HCT116 (cell line): ENCODE results near the gene INTS4. TPM values are rescaled to one million over a fixed set of nuclear protein-coding genes. Genes with fewer than 3 reads are reported as not detected.

Experiments used
- ATAC-seq: fragments of 200-7000 bp; cut with Tn5 transposase; 2 replicates; pipeline ENCODE4 v1.9.1; 2020; ENCODE audit warnings: mild to moderate bottlenecking, moderate library complexity
- BruUV-seq: library from RNA; stranded (reverse); fragments of 400-500 nt; replicated peaks from 2 replicates; lab custom pipeline; 2021; lab: Mats Ljungman, UMichigan
- CTCF ChIA-PET: fragments of 300-600 bp; sonication (Branson Sonifier 250); formaldehyde crosslinking; loops from one replicate; lab custom pipeline; 2021; ENCODE audit warnings: antibody characterized with exemption; lab: Charles Lee
- POLR2A ChIA-PET: fragments of 300-600, 350-600 bp; sonication (Branson Sonifier 250); formaldehyde crosslinking; loops from one replicate; lab custom pipeline; 2021; ENCODE audit warnings: antibody characterized with exemption; lab: Charles Lee
- RAD21 ChIA-PET, 2 experiments: fragments of 300-600 bp; sonication (Branson Sonifier 250); formaldehyde crosslinking; loops; one replicate each; lab custom pipeline; 2023; ENCODE audit warnings: low total read pairs in 2 of 2; ENCODE audit not compliant: uncharacterized antibody in 2 of 2, unreplicated experiment in 2 of 2, low non-redundant PET in 1 of 2; lab: Charles Lee
- DNase-seq: peaks from one replicate; pipeline ENCODE4 v3.0.0-alpha.2; 2010; ENCODE audit warnings: low read depth, low spot score
- H2AFZ ChIP-seq: fragments of 200-600 bp; shearing (Covaris generic), sonication (generic); 2 replicates; pipeline ENCODE4 v1.6.1; 2017; ENCODE audit warnings: low read depth, mixed run types, mixed read lengths, antibody characterized with exemption, low read length; ENCODE audit not compliant: poor library complexity, severe bottlenecking
- H3K27ac ChIP-seq: 2 replicates; pipeline ENCODE4 v1.5.1; 2012; ENCODE audit warnings: low read depth, low read length
- H3K27me3 ChIP-seq: fragments of 200-600 bp; sonication (generic); 2 replicates; pipeline ENCODE4 v1.6.1; 2016; ENCODE audit warnings: mixed run types, low read length, mixed read lengths; ENCODE audit not compliant: insufficient read depth
- H3K36me3 ChIP-seq, 2 experiments: fragments of 200-500 bp in 1 of 2; fragments of 200-600 bp in 1 of 2; sonication (Bioruptor generic) in 1 of 2; sonication (generic) in 1 of 2; 2 replicates each; pipeline versions ENCODE4 v1.5.1 to v1.6.1; 2014 to 2016; ENCODE audit warnings: low read length in 2 of 2, inconsistent platforms in 1 of 2, mixed read lengths in 1 of 2, mixed run types in 1 of 2; ENCODE audit not compliant: insufficient read depth in 2 of 2, control insufficient read depth in 1 of 2
- H3K4me1 ChIP-seq, 2 experiments: fragments of 200-600 bp in 1 of 2; sonication (generic) in 1 of 2; 2 replicates each; pipeline versions ENCODE4 v1.5.1 to v1.6.1; 2012 to 2017; ENCODE audit warnings: low read length in 2 of 2, inconsistent platforms in 1 of 2, mild to moderate bottlenecking in 1 of 2, mixed read lengths in 1 of 2, mixed run types in 1 of 2, moderate library complexity in 1 of 2; ENCODE audit not compliant: insufficient read depth in 2 of 2, control insufficient read depth in 1 of 2
- H3K4me2 ChIP-seq: fragments of 200-600 bp; sonication (generic); 2 replicates; pipeline ENCODE4 v1.6.1; 2017; ENCODE audit warnings: mixed run types, low read length, mixed read lengths
- H3K4me3 ChIP-seq, 2 experiments: fragments of 200-600 bp in 1 of 2; sonication (generic) in 1 of 2; replicated peaks in 1 of 2; 2 replicates each; pipeline ENCODE4 v1.5.1; 2011 to 2016; ENCODE audit warnings: low read length in 2 of 2, control low read depth in 1 of 2, low read depth in 1 of 2, mild to moderate bottlenecking in 1 of 2, mixed read lengths in 1 of 2, mixed run types in 1 of 2
- H3K79me2 ChIP-seq: fragments of 200-600 bp; sonication (generic); 2 replicates; pipeline ENCODE4 v1.6.1; 2017; ENCODE audit warnings: mild to moderate bottlenecking, mixed run types, low read length, moderate library complexity, mixed read lengths; ENCODE audit not compliant: insufficient read depth
- H3K9ac ChIP-seq: fragments of 200-600 bp; sonication (generic); 2 replicates; pipeline ENCODE4 v1.6.1; 2016; ENCODE audit warnings: low read length, mixed read lengths
- H3K9me2 ChIP-seq: fragments of 200-600 bp; sonication (generic), shearing (Covaris generic); 2 replicates; pipeline ENCODE4 v1.6.1; 2017; ENCODE audit warnings: mixed run types, mild to moderate bottlenecking, moderate library complexity; ENCODE audit not compliant: insufficient read depth
- H3K9me3 ChIP-seq, 2 experiments: fragments of 200-500 bp in 1 of 2; fragments of 200-600 bp in 1 of 2; sonication (Bioruptor generic) in 1 of 2; sonication (generic) in 1 of 2; 2 replicates each; pipeline ENCODE4 v1.6.1; 2014 to 2017; ENCODE audit warnings: low read length in 2 of 2, mixed read lengths in 2 of 2, inconsistent platforms in 1 of 2, low read depth in 1 of 2, mild to moderate bottlenecking in 1 of 2, mixed run types in 1 of 2, moderate library complexity in 1 of 2; ENCODE audit not compliant: control insufficient read depth in 1 of 2, insufficient read depth in 1 of 2
- H4K20me1 ChIP-seq: fragments of 200-600 bp; sonication (generic), shearing (Covaris generic); 2 replicates; pipeline ENCODE4 v1.6.1; 2017; ENCODE audit warnings: mixed run types, mild to moderate bottlenecking, moderate library complexity; ENCODE audit not compliant: insufficient read depth
- CBX3 ChIP-seq: IDR thresholded peaks from 2 replicates; pipeline ENCODE4 v1.6.1; 2012; ENCODE audit warnings: low read depth
- CEBPB ChIP-seq: IDR thresholded peaks from 2 replicates; pipeline ENCODE4 v1.6.1; 2012; ENCODE audit warnings: low read depth
- EGR1 ChIP-seq: IDR thresholded peaks from 2 replicates; pipeline ENCODE4 v1.6.1; 2012; ENCODE audit warnings: low read depth
- EZH2phosphoT487 ChIP-seq: fragments of 200-600 bp; IDR thresholded peaks from 2 replicates; pipeline ENCODE4 v1.6.1; 2018; ENCODE audit warnings: antibody characterized with exemption, borderline replicate concordance
- FOSL1 ChIP-seq: IDR thresholded peaks from 2 replicates; pipeline ENCODE4 v1.6.1; 2012; ENCODE audit warnings: low read depth
- JUND ChIP-seq: IDR thresholded peaks from 2 replicates; pipeline ENCODE4 v1.6.1; 2012
- POLR2A ChIP-seq: IDR thresholded peaks from 2 replicates; pipeline ENCODE4 v1.7.0; 2011; ENCODE audit warnings: borderline replicate concordance; ENCODE audit not compliant: insufficient read depth, insufficient read length; ENCODE audit errors: extremely low read depth
- POLR2AphosphoS5 ChIP-seq: IDR thresholded peaks from 2 replicates; pipeline ENCODE4 v1.6.1; 2011; ENCODE audit warnings: mild to moderate bottlenecking, low read depth, low read length, moderate library complexity
- SIN3A ChIP-seq: IDR thresholded peaks from 2 replicates; pipeline ENCODE4 v1.6.1; 2012; ENCODE audit warnings: low read depth
- SP1 ChIP-seq: IDR thresholded peaks from 2 replicates; pipeline ENCODE4 v1.6.1; 2012; ENCODE audit warnings: low read depth
- SRF ChIP-seq: IDR thresholded peaks from 2 replicates; pipeline ENCODE4 v1.6.1; 2012; ENCODE audit warnings: low read depth
- TCF7L2 ChIP-seq: IDR thresholded peaks from 2 replicates; pipeline ENCODE4 v1.7.0; 2011; ENCODE audit warnings: borderline replicate concordance, inconsistent platforms; ENCODE audit not compliant: insufficient read depth, insufficient read length; ENCODE audit errors: extremely low read depth
- YY1 ChIP-seq: IDR thresholded peaks from 2 replicates; pipeline ENCODE4 v1.6.1; 2011; ENCODE audit warnings: low read length, low read depth, moderate library complexity, mild to moderate bottlenecking; ENCODE audit not compliant: insufficient replicate concordance; ENCODE audit errors: extremely low read depth
- ZFX ChIP-seq: fragments of 450-650 bp; IDR thresholded peaks from 2 replicates; pipeline ENCODE4 v1.6.1; 2017
- ZNF274 ChIP-seq: fragments of 200-500 bp; sonication (Bioruptor generic); IDR thresholded peaks from 2 replicates; pipeline ENCODE4 v1.6.1; 2014; ENCODE audit warnings: mild to moderate bottlenecking, low read depth, low read length, inconsistent platforms
- intact Hi-C: fragments of 100-400 bp; cut with micrococcal nuclease; formaldehyde crosslinking; loops from 2 replicates; pipeline ENCODE4 v1.10.0; 2022
- total RNA-seq: library from RNA; stranded (reverse); gene quantifications from one replicate; pipeline ENCODE4 v1.2.1, GENCODE V29; 2021; ENCODE audit not compliant: unreplicated experiment
- TF ChIP-seq, protein P1 (sequence below): IDR thresholded peaks from 2 replicates; pipeline ENCODE4 v1.6.1; 2011; ENCODE audit warnings: mild to moderate bottlenecking, low read length, moderate library complexity; ENCODE audit not compliant: insufficient replicate concordance; ENCODE audit errors: extremely low read depth
- TF ChIP-seq, protein P2 (sequence below), 3 experiments: fragments of 200-600 bp in 1 of 3; sonication (generic) in 1 of 3; IDR thresholded peaks in 2 of 3; conservative IDR thresholded peaks in 1 of 3; 2 replicates each; pipeline ENCODE4 v1.5.1; 2012 to 2017; ENCODE audit warnings: low read depth in 2 of 3, low read length in 2 of 3, antibody characterized with exemption in 1 of 3, borderline replicate concordance in 1 of 3, control low read depth in 1 of 3, mild to moderate bottlenecking in 1 of 3, mixed read lengths in 1 of 3, mixed run types in 1 of 3, moderate library complexity in 1 of 3; ENCODE audit not compliant: insufficient read depth in 1 of 3
- TF ChIP-seq, protein P3 (sequence below): IDR thresholded peaks from 2 replicates; pipeline ENCODE4 v1.6.1; 2012
- TF ChIP-seq, protein P4 (sequence below): IDR thresholded peaks from 2 replicates; pipeline ENCODE4 v1.6.1; 2012; ENCODE audit warnings: low read depth

INTS4 gene
- total RNA-seq, 1 experiment from 2014 or later = 41.0 TPM

DNA sequence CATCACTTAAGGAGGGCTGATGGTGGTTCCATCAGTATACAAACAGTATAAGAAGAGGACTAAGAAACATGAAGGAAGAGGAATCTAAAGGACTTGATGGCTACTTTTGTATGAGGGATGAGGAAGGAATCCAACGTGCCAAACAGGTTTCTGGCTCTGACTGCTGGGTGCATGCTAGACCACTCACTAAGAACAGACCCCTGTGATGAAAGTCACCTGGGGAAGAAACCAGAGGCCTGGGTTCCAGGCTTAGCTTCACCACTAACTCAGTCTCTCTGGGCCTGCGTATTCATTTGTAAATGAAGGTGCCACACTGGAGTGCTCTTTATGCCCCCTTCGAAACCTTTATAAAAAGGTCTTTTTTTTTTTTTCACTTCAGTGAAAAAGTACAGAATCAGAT is 118.4 kb downstream of the INTS4 start:
- H3K4me2 ChIP-seq = no peak overlapping the region
- CTCF ChIA-PET = no interaction called here
- intact Hi-C loops = no loop called here
- no peaks in the 10 kb centered on the region for H3K79me2 ChIP-seq
- no TSS peak for BruUV-seq
- TF ChIP-seq YY1 (no peak), SRF (no peak), ZFX (no peak), POLR2AphosphoS5 (no peak), EGR1 (no peak), JUND (no peak), SP1 (no peak), CEBPB (no peak), POLR2A (no peak), EZH2phosphoT487 (no peak), TCF7L2 (no peak), FOSL1 (no peak), CBX3 (no peak), SIN3A (no peak), ZNF274 (no peak)
- TF ChIP-seq, protein P1, sequence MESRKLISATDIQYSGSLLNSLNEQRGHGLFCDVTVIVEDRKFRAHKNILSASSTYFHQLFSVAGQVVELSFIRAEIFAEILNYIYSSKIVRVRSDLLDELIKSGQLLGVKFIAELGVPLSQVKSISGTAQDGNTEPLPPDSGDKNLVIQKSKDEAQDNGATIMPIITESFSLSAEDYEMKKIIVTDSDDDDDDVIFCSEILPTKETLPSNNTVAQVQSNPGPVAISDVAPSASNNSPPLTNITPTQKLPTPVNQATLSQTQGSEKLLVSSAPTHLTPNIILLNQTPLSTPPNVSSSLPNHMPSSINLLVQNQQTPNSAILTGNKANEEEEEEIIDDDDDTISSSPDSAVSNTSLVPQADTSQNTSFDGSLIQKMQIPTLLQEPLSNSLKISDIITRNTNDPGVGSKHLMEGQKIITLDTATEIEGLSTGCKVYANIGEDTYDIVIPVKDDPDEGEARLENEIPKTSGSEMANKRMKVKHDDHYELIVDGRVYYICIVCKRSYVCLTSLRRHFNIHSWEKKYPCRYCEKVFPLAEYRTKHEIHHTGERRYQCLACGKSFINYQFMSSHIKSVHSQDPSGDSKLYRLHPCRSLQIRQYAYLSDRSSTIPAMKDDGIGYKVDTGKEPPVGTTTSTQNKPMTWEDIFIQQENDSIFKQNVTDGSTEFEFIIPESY = no peak
- TF ChIP-seq, protein P2, sequence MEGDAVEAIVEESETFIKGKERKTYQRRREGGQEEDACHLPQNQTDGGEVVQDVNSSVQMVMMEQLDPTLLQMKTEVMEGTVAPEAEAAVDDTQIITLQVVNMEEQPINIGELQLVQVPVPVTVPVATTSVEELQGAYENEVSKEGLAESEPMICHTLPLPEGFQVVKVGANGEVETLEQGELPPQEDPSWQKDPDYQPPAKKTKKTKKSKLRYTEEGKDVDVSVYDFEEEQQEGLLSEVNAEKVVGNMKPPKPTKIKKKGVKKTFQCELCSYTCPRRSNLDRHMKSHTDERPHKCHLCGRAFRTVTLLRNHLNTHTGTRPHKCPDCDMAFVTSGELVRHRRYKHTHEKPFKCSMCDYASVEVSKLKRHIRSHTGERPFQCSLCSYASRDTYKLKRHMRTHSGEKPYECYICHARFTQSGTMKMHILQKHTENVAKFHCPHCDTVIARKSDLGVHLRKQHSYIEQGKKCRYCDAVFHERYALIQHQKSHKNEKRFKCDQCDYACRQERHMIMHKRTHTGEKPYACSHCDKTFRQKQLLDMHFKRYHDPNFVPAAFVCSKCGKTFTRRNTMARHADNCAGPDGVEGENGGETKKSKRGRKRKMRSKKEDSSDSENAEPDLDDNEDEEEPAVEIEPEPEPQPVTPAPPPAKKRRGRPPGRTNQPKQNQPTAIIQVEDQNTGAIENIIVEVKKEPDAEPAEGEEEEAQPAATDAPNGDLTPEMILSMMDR (IDR thresholded peaks at IDR 0.05 in 2 of 3, conservative IDR thresholded peaks at IDR 0.05 in 1 of 3; ENCODE audit: borderline replicate concordance in 1 of 3, insufficient read depth in 1 of 3, low read depth in 2 of 3, low read length in 2 of 3) = no peak
- TF ChIP-seq, protein P3, sequence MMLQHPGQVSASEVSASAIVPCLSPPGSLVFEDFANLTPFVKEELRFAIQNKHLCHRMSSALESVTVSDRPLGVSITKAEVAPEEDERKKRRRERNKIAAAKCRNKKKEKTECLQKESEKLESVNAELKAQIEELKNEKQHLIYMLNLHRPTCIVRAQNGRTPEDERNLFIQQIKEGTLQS = no peak
- TF ChIP-seq, protein P4, sequence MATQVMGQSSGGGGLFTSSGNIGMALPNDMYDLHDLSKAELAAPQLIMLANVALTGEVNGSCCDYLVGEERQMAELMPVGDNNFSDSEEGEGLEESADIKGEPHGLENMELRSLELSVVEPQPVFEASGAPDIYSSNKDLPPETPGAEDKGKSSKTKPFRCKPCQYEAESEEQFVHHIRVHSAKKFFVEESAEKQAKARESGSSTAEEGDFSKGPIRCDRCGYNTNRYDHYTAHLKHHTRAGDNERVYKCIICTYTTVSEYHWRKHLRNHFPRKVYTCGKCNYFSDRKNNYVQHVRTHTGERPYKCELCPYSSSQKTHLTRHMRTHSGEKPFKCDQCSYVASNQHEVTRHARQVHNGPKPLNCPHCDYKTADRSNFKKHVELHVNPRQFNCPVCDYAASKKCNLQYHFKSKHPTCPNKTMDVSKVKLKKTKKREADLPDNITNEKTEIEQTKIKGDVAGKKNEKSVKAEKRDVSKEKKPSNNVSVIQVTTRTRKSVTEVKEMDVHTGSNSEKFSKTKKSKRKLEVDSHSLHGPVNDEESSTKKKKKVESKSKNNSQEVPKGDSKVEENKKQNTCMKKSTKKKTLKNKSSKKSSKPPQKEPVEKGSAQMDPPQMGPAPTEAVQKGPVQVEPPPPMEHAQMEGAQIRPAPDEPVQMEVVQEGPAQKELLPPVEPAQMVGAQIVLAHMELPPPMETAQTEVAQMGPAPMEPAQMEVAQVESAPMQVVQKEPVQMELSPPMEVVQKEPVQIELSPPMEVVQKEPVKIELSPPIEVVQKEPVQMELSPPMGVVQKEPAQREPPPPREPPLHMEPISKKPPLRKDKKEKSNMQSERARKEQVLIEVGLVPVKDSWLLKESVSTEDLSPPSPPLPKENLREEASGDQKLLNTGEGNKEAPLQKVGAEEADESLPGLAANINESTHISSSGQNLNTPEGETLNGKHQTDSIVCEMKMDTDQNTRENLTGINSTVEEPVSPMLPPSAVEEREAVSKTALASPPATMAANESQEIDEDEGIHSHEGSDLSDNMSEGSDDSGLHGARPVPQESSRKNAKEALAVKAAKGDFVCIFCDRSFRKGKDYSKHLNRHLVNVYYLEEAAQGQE = no peak
- H4K20me1 ChIP-seq = no peaks in the 10 kb centered on the region
- no peak overlapping the region for H3K27ac ChIP-seq
- H3K9ac ChIP-seq = no peak overlapping the region
- POLR2A ChIA-PET = no interaction called here
- RAD21 ChIA-PET = no interaction called here
- DNase-seq (no peak), ATAC-seq (no peak)
- H3K9me3 ChIP-seq = no peaks in the 10 kb centered on the region
- no peaks in the 10 kb centered on the region for H3K27me3 ChIP-seq
- H3K4me1 ChIP-seq = no peaks in the 10 kb centered on the region
- H3K36me3 ChIP-seq = peaks cover 0 to 6% of the 10 kb centered on the region in 2 experiments; a peak in 1 of 4 replicates
- H3K9me2 ChIP-seq = no peaks in the 10 kb centered on the region
- no peak overlapping the region for H3K4me3 ChIP-seq
- H2AFZ ChIP-seq = no peak overlapping the region
